Measurements from ENCODE around the gene LMTK2. TPM values are rescaled to one million over a fixed set of nuclear protein-coding genes. Genes with fewer than 3 reads are reported as not detected.

The LMTK2 gene
- polyA plus RNA-seq, 1 donor from 2014 or later: 11.9 TPM

DNA sequence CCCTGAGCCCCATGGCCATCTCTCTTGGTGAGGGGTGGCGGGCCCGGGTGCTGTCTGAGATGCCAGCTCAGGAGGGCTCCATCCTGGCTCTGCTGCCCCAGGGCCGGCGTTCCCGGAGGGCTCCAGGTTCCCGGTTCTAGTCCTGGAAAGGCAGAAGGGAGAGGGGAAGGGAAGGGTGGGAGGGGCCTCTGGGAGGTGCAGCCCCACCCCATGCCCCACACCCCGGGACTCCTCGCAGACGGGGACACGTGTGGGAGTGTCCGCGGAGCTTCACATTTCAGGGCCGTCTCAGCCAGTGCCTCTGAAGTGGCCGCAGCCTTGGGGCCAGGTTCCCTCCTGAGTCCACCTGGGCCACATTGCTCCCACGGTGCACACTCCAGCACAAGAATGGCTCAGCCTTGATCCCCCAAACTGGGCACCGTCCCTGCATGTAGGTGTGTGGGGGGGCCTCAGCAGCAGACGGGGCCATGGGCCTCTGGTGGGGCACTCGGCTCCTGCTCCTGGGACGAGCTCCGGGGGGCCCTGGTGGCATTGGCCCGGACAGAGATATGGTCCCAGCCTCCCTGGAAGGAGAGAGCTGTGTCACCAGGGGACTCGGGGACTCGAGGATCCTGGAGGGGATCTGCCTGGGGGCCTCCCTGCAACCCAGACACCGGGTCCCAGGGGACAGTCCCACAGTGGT lies 110.4 kb downstream of the LMTK2 start:
- TF ChIP-seq EZH2 (IDR thresholded peaks at IDR 0.05; ENCODE audit: borderline replicate concordance, insufficient read depth, low read length, poor library complexity, severe bottlenecking): no peak
- TF ChIP-seq SMC3 (conservative IDR thresholded peaks at IDR 0.05; ENCODE audit: poor library complexity): no peak
- no peak for TF ChIP-seq EP300 (conservative IDR thresholded peaks at IDR 0.05; ENCODE audit: poor library complexity, severe bottlenecking)
- no peak for TF ChIP-seq TAF1 (IDR thresholded peaks at IDR 0.05; ENCODE audit: low read depth)
- no peak for TF ChIP-seq RAD21 (conservative IDR thresholded peaks at IDR 0.05)
- TF ChIP-seq, protein P1, sequence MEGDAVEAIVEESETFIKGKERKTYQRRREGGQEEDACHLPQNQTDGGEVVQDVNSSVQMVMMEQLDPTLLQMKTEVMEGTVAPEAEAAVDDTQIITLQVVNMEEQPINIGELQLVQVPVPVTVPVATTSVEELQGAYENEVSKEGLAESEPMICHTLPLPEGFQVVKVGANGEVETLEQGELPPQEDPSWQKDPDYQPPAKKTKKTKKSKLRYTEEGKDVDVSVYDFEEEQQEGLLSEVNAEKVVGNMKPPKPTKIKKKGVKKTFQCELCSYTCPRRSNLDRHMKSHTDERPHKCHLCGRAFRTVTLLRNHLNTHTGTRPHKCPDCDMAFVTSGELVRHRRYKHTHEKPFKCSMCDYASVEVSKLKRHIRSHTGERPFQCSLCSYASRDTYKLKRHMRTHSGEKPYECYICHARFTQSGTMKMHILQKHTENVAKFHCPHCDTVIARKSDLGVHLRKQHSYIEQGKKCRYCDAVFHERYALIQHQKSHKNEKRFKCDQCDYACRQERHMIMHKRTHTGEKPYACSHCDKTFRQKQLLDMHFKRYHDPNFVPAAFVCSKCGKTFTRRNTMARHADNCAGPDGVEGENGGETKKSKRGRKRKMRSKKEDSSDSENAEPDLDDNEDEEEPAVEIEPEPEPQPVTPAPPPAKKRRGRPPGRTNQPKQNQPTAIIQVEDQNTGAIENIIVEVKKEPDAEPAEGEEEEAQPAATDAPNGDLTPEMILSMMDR (IDR thresholded peaks at IDR 0.05; ENCODE audit: poor library complexity, severe bottlenecking): no peak
- TF ChIP-seq MXI1 (conservative IDR thresholded peaks at IDR 0.05; ENCODE audit: poor library complexity, severe bottlenecking): no peak
- TF ChIP-seq POLR2AphosphoS5 (IDR thresholded peaks at IDR 0.05): no peak
- TF ChIP-seq, protein P2, sequence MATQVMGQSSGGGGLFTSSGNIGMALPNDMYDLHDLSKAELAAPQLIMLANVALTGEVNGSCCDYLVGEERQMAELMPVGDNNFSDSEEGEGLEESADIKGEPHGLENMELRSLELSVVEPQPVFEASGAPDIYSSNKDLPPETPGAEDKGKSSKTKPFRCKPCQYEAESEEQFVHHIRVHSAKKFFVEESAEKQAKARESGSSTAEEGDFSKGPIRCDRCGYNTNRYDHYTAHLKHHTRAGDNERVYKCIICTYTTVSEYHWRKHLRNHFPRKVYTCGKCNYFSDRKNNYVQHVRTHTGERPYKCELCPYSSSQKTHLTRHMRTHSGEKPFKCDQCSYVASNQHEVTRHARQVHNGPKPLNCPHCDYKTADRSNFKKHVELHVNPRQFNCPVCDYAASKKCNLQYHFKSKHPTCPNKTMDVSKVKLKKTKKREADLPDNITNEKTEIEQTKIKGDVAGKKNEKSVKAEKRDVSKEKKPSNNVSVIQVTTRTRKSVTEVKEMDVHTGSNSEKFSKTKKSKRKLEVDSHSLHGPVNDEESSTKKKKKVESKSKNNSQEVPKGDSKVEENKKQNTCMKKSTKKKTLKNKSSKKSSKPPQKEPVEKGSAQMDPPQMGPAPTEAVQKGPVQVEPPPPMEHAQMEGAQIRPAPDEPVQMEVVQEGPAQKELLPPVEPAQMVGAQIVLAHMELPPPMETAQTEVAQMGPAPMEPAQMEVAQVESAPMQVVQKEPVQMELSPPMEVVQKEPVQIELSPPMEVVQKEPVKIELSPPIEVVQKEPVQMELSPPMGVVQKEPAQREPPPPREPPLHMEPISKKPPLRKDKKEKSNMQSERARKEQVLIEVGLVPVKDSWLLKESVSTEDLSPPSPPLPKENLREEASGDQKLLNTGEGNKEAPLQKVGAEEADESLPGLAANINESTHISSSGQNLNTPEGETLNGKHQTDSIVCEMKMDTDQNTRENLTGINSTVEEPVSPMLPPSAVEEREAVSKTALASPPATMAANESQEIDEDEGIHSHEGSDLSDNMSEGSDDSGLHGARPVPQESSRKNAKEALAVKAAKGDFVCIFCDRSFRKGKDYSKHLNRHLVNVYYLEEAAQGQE (IDR thresholded peaks at IDR 0.05; ENCODE audit: borderline replicate concordance): no peak

DNA sequence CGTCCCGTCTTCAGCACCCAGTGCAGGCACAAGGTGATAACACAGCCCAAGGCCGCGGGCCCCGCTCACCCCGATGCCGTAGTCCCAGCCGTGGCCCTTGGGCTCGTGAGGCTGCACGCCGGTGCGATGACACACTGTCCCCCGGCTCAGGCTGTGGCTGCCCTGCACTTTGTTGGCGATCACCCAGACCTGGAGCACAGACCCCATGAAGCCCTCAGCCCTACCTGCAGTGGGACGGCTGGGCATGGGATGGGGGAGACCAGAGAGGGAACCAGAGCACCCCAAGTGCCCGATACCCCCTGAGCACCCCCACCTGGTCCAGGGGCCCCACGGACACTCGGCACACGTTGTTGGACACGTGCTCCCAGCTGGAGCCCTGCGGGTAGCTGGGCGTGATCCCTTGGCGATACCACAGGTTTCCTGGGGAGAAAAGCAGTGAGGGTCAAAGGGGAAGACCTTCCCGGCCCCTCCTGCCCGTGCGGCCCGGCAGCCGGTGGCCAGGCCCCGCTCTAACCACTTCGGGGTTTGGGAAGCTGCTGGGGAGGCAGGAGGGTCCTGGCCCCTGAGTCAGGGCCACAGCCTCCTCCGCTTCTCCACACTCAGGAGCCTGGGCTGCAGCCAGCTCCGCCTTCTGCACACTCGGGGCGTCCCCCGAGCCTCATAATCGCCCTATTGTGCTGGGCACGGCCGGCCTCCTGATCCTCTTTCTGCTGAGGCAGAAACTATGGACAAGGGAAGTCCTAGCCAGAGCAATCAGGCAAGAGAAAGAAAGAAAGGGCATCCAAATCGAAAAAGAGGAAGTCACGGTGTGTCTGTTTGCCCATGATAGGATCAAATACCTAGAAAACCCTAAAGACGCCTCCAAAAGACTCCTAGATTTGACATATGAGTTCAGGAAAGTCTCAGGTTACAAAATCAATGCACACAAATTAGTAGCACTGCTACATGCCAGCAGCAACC lies 111.2 kb downstream of the LMTK2 start:
- Histone ChIP-seq H3K4me3 (ENCODE audit: low read length) (no peak overlapping the region), H3K79me2 (replicated peaks; ENCODE audit: insufficient read depth, low read length) (no peaks in the 10 kb centered on the region), H3K27me3 (ENCODE audit: insufficient read depth, low read depth, low read length) (no peaks in the 10 kb centered on the region), H3K36me3 (ENCODE audit: insufficient read depth, low read length) (no peaks in the 10 kb centered on the region), H3K9ac (ENCODE audit: low read length) (no peak overlapping the region), H3K9me3 (ENCODE audit: low read length) (no peaks in the 10 kb centered on the region), H3F3A (ENCODE audit: insufficient read depth, low read length, poor library complexity, severe bottlenecking) (no peaks in the 10 kb centered on the region), H4K20me1 (ENCODE audit: insufficient read depth) (no peaks in the 10 kb centered on the region), H3K9me2 (ENCODE audit: insufficient read depth, low read length) (no peaks in the 10 kb centered on the region), H3K27ac (ENCODE audit: low read length) (no peak overlapping the region), H3K4me2 (ENCODE audit: low read length) (no peak overlapping the region), H2AFZ (ENCODE audit: low read depth, low read length) (no peak overlapping the region)
- TF ChIP-seq TAF1 (IDR thresholded peaks at IDR 0.05; ENCODE audit: low read depth) (no peak), EZH2 (IDR thresholded peaks at IDR 0.05; ENCODE audit: borderline replicate concordance, insufficient read depth, low read length, poor library complexity, severe bottlenecking) (no peak), MXI1 (conservative IDR thresholded peaks at IDR 0.05; ENCODE audit: poor library complexity, severe bottlenecking) (no peak), EP300 (conservative IDR thresholded peaks at IDR 0.05; ENCODE audit: poor library complexity, severe bottlenecking) (no peak), SMC3 (conservative IDR thresholded peaks at IDR 0.05; ENCODE audit: poor library complexity) (no peak), POLR2AphosphoS5 (IDR thresholded peaks at IDR 0.05) (no peak), RAD21 (conservative IDR thresholded peaks at IDR 0.05) (no peak)
- TF ChIP-seq, protein P1 (IDR thresholded peaks at IDR 0.05; ENCODE audit: poor library complexity, severe bottlenecking): no peak
- TF ChIP-seq, protein P2 (IDR thresholded peaks at IDR 0.05; ENCODE audit: borderline replicate concordance): no peak

More for the DNA sequence above, 110.4 kb downstream of the LMTK2 start:
- Histone ChIP-seq H3K9ac (ENCODE audit: low read length) (no peak overlapping the region), H4K20me1 (ENCODE audit: insufficient read depth) (no peaks in the 10 kb centered on the region), H3K4me2 (ENCODE audit: low read length) (no peak overlapping the region), H3K4me3 (ENCODE audit: low read length) (no peak overlapping the region), H3K79me2 (replicated peaks; ENCODE audit: insufficient read depth, low read length) (no peaks in the 10 kb centered on the region), H2AFZ (ENCODE audit: low read depth, low read length) (no peak overlapping the region), H3K9me3 (ENCODE audit: low read length) (no peaks in the 10 kb centered on the region), H3K9me2 (ENCODE audit: insufficient read depth, low read length) (no peaks in the 10 kb centered on the region), H3K27me3 (ENCODE audit: insufficient read depth, low read depth, low read length) (no peaks in the 10 kb centered on the region), H3K36me3 (ENCODE audit: insufficient read depth, low read length) (no peaks in the 10 kb centered on the region), H3K27ac (ENCODE audit: low read length) (no peak overlapping the region), H3F3A (ENCODE audit: insufficient read depth, low read length, poor library complexity, severe bottlenecking) (no peaks in the 10 kb centered on the region)

All from neural cell (in vitro differentiated cells).